Naive B cell (primary cell): ENCODE measurements around the gene LPGAT1. TPM values are rescaled to one million over a fixed set of nuclear protein-coding genes. Genes with fewer than 3 reads are reported as not detected.

Experiments
- ATAC-seq, 2 donors: fragments of 150-1000 bp; cut with Tn5 transposase; 2 replicates each; pipeline ENCODE4 v1.10.0; 2021; ENCODE audit warnings: low read depth in 2 of 2, mild to moderate bottlenecking in 2 of 2, moderate library complexity in 2 of 2
- DNase-seq: peaks from one replicate; pipeline ENCODE4 v3.0.0; 2022
- H3K27ac Mint-ChIP-seq, 6 donors: one replicate each; pipeline ENCODE4 v1.8.0; 2020 to 2022; ENCODE audit warnings: mild to moderate bottlenecking in 6 of 6, mixed read lengths in 6 of 6, moderate library complexity in 5 of 6, inconsistent platforms in 2 of 6
- H3K27me3 Mint-ChIP-seq, 3 donors: one replicate each; pipeline ENCODE4 v1.8.0; 2021 to 2022; ENCODE audit warnings: mixed read lengths in 3 of 3, mild to moderate bottlenecking in 1 of 3
- H3K36me3 Mint-ChIP-seq, 2 donors: one replicate each; pipeline ENCODE4 v1.8.0; 2020 to 2022; ENCODE audit warnings: mixed read lengths in 2 of 2, inconsistent platforms in 1 of 2, mild to moderate bottlenecking in 1 of 2
- H3K4me1 Mint-ChIP-seq, 3 donors: one replicate each; pipeline ENCODE4 v1.8.0; 2020 to 2022; ENCODE audit warnings: mixed read lengths in 3 of 3, inconsistent platforms in 1 of 3, mild to moderate bottlenecking in 1 of 3, moderate library complexity in 1 of 3
- H3K4me3 Mint-ChIP-seq, 8 donors: one replicate each; pipeline ENCODE4 v1.8.0; 2020 to 2022; ENCODE audit warnings: mild to moderate bottlenecking in 8 of 8, mixed read lengths in 8 of 8, moderate library complexity in 8 of 8, inconsistent platforms in 2 of 8
- H3K9me3 Mint-ChIP-seq, 7 donors: one replicate each; pipeline ENCODE4 v1.8.0; 2020 to 2022; ENCODE audit warnings: mixed read lengths in 7 of 7, mild to moderate bottlenecking in 5 of 7, inconsistent platforms in 2 of 7, moderate library complexity in 1 of 7
- polyA plus RNA-seq, 6 donors: library from polyadenylated mRNA; unstranded; fragments of 300-500 nt; fragmentation: Illumina TruSeq; gene quantifications; one replicate each; pipeline ENCODE4 v1.2.3, GENCODE V29; 2021; ENCODE audit warnings: low read depth in 6 of 6

LPGAT1 gene
- polyA plus RNA-seq, 6 donors from 2014 or later = 29.1 to 43.4 (median 35.4) TPM

- no peak for ATAC-seq
- Mint-ChIP-seq H3K36me3 (no peaks in the 10 kb centered on the region), H3K4me1 (peaks cover 0 to 5% (median 3%) of the 10 kb centered on the region in 3 donors), H3K9me3 (peaks cover 0 to 6% (median 0%) of the 10 kb centered on the region in 7 donors), H3K27ac (peak overlapping the region in 1 of 6 donors; percentile 3), H3K27me3 (no peaks in the 10 kb centered on the region), H3K4me3 (no peak overlapping the region)
- DNase-seq = no peak
These were observed 117.3 kb downstream of the LPGAT1 start for GRCh38 chr1:211713231-211713630.

- Mint-ChIP-seq H3K9me3 (peaks cover 0 to 3% (median 0%) of the 10 kb centered on the region in 7 donors), H3K36me3 (no peaks in the 10 kb centered on the region), H3K27ac (no peak overlapping the region), H3K4me3 (no peak overlapping the region), H3K4me1 (peaks cover 0 to 5% (median 3%) of the 10 kb centered on the region in 3 donors), H3K27me3 (no peaks in the 10 kb centered on the region)
- no peak for ATAC-seq
- no peak for DNase-seq
These were observed 119.3 kb downstream of the LPGAT1 start for GRCh38 chr1:211711315-211711705.

GRCh38 chr1:211710566-211711314, 119.8 kb downstream of the LPGAT1 start:
- ATAC-seq (no peak), DNase-seq (no peak)
- H3K27ac Mint-ChIP-seq = peak overlapping the region in 1 of 6 donors; percentile 20
- H3K36me3 Mint-ChIP-seq = no peaks in the 10 kb centered on the region
- no peak overlapping the region for H3K4me3 Mint-ChIP-seq
- no peaks in the 10 kb centered on the region for H3K27me3 Mint-ChIP-seq
- H3K4me1 Mint-ChIP-seq = peaks cover 0 to 5% (median 3%) of the 10 kb centered on the region in 3 donors
- peaks cover 0 to 3% (median 0%) of the 10 kb centered on the region in 7 donors for H3K9me3 Mint-ChIP-seq

- no peak overlapping the region for H3K27ac Mint-ChIP-seq
- peaks cover 0 to 2% (median 0%) of the 10 kb centered on the region in 3 donors for H3K27me3 Mint-ChIP-seq
- no peak for DNase-seq
- no peak for ATAC-seq
- H3K4me3 Mint-ChIP-seq = no peak overlapping the region
- peaks cover 0 to 3% (median 0%) of the 10 kb centered on the region in 7 donors for H3K9me3 Mint-ChIP-seq
- no peaks in the 10 kb centered on the region for H3K36me3 Mint-ChIP-seq
- H3K4me1 Mint-ChIP-seq = peaks cover 0 to 5% (median 3%) of the 10 kb centered on the region in 3 donors
These were observed 121.6 kb downstream of the LPGAT1 start for GRCh38 chr1:211708926-211709325.

- Mint-ChIP-seq H3K27me3 (peaks cover 0 to 6% (median 0%) of the 10 kb centered on the region in 3 donors), H3K27ac (no peak overlapping the region), H3K36me3 (no peaks in the 10 kb centered on the region), H3K9me3 (peaks cover 0 to 3% (median 0%) of the 10 kb centered on the region in 7 donors), H3K4me3 (no peak overlapping the region), H3K4me1 (peaks cover 0 to 5% (median 3%) of the 10 kb centered on the region in 3 donors)
- ATAC-seq (no peak), DNase-seq (no peak)
These were observed 122.6 kb downstream of the LPGAT1 start for GRCh38 chr1:211708006-211708405.

- peaks cover 0 to under 1% (median 0%) of the 10 kb centered on the region in 3 donors for H3K4me1 Mint-ChIP-seq
- H3K9me3 Mint-ChIP-seq = peaks cover 0 to 3% (median 0%) of the 10 kb centered on the region in 7 donors
- H3K27me3 Mint-ChIP-seq = peaks cover 6 to 14% (median 13%) of the 10 kb centered on the region in 3 donors
- H3K27ac Mint-ChIP-seq = no peak overlapping the region
- no peaks in the 10 kb centered on the region for H3K36me3 Mint-ChIP-seq
- DNase-seq = no peak
- no peak for ATAC-seq
- no peak overlapping the region for H3K4me3 Mint-ChIP-seq
These were observed 125.0 kb downstream of the LPGAT1 start for GRCh38 chr1:211705467-211706091.

- H3K36me3 Mint-ChIP-seq = no peaks in the 10 kb centered on the region
These were observed 126.0 kb downstream of the LPGAT1 start for GRCh38 chr1:211704543-211704942.

GRCh38 chr1:211703812-211704537, 126.6 kb downstream of the LPGAT1 start:
- H3K4me1 Mint-ChIP-seq = peaks cover 4 to 10% (median 9%) of the 10 kb centered on the region in 3 donors
- H3K9me3 Mint-ChIP-seq = peaks cover 0 to 3% (median 0%) of the 10 kb centered on the region in 7 donors
- no peak overlapping the region for H3K27ac Mint-ChIP-seq
- no peak for ATAC-seq
- DNase-seq = no peak
- no peak overlapping the region for H3K4me3 Mint-ChIP-seq
- H3K36me3 Mint-ChIP-seq = no peaks in the 10 kb centered on the region
- H3K27me3 Mint-ChIP-seq = peaks cover 6 to 22% (median 22%) of the 10 kb centered on the region in 3 donors

More at GRCh38 chr1:211704543-211704942, 126.0 kb downstream of the LPGAT1 start:
- peaks cover 6 to 22% (median 18%) of the 10 kb centered on the region in 3 donors for H3K27me3 Mint-ChIP-seq
- peaks cover 4 to 5% (median 4%) of the 10 kb centered on the region in 3 donors for H3K4me1 Mint-ChIP-seq
- DNase-seq (no peak), ATAC-seq (no peak)
- H3K27ac Mint-ChIP-seq = no peak overlapping the region
- H3K4me3 Mint-ChIP-seq = no peak overlapping the region
- peaks cover 0 to 3% (median 0%) of the 10 kb centered on the region in 7 donors for H3K9me3 Mint-ChIP-seq

- Mint-ChIP-seq H3K27ac (no peak overlapping the region), H3K4me1 (peaks cover 18 to 30% (median 27%) of the 10 kb centered on the region in 3 donors), H3K9me3 (peaks cover 0 to 3% (median 0%) of the 10 kb centered on the region in 7 donors), H3K4me3 (no peak overlapping the region), H3K27me3 (peaks cover 6 to 22% (median 22%) of the 10 kb centered on the region in 3 donors), H3K36me3 (no peaks in the 10 kb centered on the region)
- no peak for DNase-seq
- ATAC-seq = no peak
These were observed 128.8 kb downstream of the LPGAT1 start for GRCh38 chr1:211701733-211702132.

- Mint-ChIP-seq H3K27me3 (peaks cover 6 to 22% (median 22%) of the 10 kb centered on the region in 3 donors), H3K36me3 (peaks cover 0 to 3% of the 10 kb centered on the region in 2 donors), H3K4me1 (peaks cover 25 to 53% (median 47%) of the 10 kb centered on the region in 3 donors), H3K9me3 (peaks cover 0 to 12% (median 11%) of the 10 kb centered on the region in 7 donors), H3K4me3 (peak overlapping the region in 3 of 8 donors; percentile 58 to 86 (median 81)), H3K27ac (peak overlapping the region in 1 of 6 donors; percentile 7)
- no peak for ATAC-seq
- DNase-seq = no peak
These were observed 131.5 kb downstream of the LPGAT1 start for GRCh38 chr1:211699059-211699458.

GRCh38 chr1:211698161-211699026, 132.2 kb downstream of the LPGAT1 start:
- peaks cover 0 to 5% of the 10 kb centered on the region in 2 donors for H3K36me3 Mint-ChIP-seq
- peaks cover 25 to 53% (median 47%) of the 10 kb centered on the region in 3 donors for H3K4me1 Mint-ChIP-seq
- H3K27me3 Mint-ChIP-seq = peaks cover 6 to 22% (median 16%) of the 10 kb centered on the region in 3 donors
- peak overlapping the region in 3 of 6 donors; percentile 33 to 84 (median 34) for H3K27ac Mint-ChIP-seq
- peak overlapping the region in 7 of 8 donors; percentile 56 to 86 (median 75) for H3K4me3 Mint-ChIP-seq
- DNase-seq = peak; percentile 62
- H3K9me3 Mint-ChIP-seq = peaks cover 4 to 19% (median 14%) of the 10 kb centered on the region in 7 donors
- peak; percentile 42 to 49 for ATAC-seq

- peak overlapping the region in 6 of 8 donors; percentile 56 to 74 (median 64) for H3K4me3 Mint-ChIP-seq
- peak; percentile 95 for ATAC-seq
- peaks cover 25 to 53% (median 47%) of the 10 kb centered on the region in 3 donors for H3K4me1 Mint-ChIP-seq
These were observed 133.2 kb downstream of the LPGAT1 start for GRCh38 chr1:211697356-211697755.

More at GRCh38 chr1:211697356-211697755, 133.2 kb downstream of the LPGAT1 start:
- H3K9me3 Mint-ChIP-seq = peaks cover 4 to 24% (median 19%) of the 10 kb centered on the region in 7 donors
- H3K36me3 Mint-ChIP-seq = peaks cover 0 to 5% of the 10 kb centered on the region in 2 donors
- H3K27ac Mint-ChIP-seq = peak overlapping the region in 5 of 6 donors; percentile 21 to 60 (median 49)
- peak; percentile 70 for DNase-seq
- H3K27me3 Mint-ChIP-seq = peaks cover 6 to 22% (median 16%) of the 10 kb centered on the region in 3 donors
